Peyer's patch (tissue), 4 donors: ENCODE measurements around the gene HSP90AA1.

Source experiments
- POLR2A ChIP-seq, 2 donors: fragments of 450-650 bp; IDR thresholded peaks; one replicate each; pipeline ENCODE4 v1.5.1; 2017; ENCODE audit warnings: antibody characterized with exemption in 2 of 2, mild to moderate bottlenecking in 2 of 2, moderate library complexity in 2 of 2
- TF ChIP-seq, protein P1 (sequence below), 6 experiments: fragments of 450-650 bp in 4 of 6; fragments of 200-600 bp in 2 of 6; sonication (generic) in 1 of 6; IDR thresholded peaks; one replicate each; pipeline ENCODE4 v1.5.1; 2017 to 2019; ENCODE audit warnings: antibody characterized with exemption in 6 of 6, mild to moderate bottlenecking in 3 of 6, moderate library complexity in 1 of 6

DNA sequence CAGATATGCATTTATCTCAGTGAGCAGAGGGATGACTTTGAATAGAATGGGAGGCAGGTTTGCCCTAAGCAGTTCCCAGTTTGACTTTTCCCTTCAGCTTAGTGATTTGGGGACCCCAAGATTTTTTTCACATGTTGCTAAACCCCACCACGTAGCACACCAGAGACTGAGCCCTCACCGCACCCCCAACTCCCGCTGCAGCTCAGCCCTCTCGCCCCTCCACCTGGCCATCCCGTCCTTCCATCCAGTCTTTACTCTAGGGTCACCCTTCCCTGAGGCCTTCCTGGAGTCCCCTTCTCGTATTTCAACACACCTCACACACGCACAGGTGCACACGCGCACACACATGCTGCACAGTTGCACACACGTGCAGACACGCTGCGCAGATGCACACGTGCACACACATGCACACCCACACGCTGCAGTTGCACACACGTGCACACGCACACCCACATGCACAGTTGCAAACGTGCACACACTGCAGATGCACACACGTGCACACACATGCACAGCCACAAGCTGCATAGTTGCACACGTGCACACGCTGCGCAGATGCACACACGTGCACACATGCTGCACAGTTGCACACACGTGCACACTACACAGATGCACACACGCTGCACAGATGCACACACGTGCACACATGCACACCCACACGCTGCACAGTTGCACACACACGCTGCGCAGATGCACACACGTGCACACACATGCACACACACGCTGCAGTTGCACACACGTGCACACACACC, 30.0 kb downstream of the HSP90AA1 start:
- TF ChIP-seq, protein P1, sequence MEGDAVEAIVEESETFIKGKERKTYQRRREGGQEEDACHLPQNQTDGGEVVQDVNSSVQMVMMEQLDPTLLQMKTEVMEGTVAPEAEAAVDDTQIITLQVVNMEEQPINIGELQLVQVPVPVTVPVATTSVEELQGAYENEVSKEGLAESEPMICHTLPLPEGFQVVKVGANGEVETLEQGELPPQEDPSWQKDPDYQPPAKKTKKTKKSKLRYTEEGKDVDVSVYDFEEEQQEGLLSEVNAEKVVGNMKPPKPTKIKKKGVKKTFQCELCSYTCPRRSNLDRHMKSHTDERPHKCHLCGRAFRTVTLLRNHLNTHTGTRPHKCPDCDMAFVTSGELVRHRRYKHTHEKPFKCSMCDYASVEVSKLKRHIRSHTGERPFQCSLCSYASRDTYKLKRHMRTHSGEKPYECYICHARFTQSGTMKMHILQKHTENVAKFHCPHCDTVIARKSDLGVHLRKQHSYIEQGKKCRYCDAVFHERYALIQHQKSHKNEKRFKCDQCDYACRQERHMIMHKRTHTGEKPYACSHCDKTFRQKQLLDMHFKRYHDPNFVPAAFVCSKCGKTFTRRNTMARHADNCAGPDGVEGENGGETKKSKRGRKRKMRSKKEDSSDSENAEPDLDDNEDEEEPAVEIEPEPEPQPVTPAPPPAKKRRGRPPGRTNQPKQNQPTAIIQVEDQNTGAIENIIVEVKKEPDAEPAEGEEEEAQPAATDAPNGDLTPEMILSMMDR (IDR thresholded peaks at IDR 0.05): no peak
- no peak for TF ChIP-seq POLR2A (IDR thresholded peaks at IDR 0.05)
